Osteocyte (in vitro differentiated cells): ENCODE measurements around the gene EPN3. TPM values are rescaled to one million over a fixed set of nuclear protein-coding genes. Genes with fewer than 3 reads are reported as not detected.

Experiments used
- DNase-seq: peaks from one replicate; pipeline ENCODE4 v3.0.0; 2021; ENCODE audit warnings: mixed read lengths; ENCODE audit not compliant: unreplicated experiment; ENCODE audit errors: extremely low spot score
- H3K27ac Mint-ChIP-seq: one replicate; pipeline ENCODE4 v1.8.0; 2021; ENCODE audit warnings: mild to moderate bottlenecking, mixed read lengths; ENCODE audit not compliant: unreplicated experiment
- H3K27me3 Mint-ChIP-seq: one replicate; pipeline ENCODE4 v1.8.0; 2021; ENCODE audit warnings: mixed read lengths; ENCODE audit not compliant: unreplicated experiment
- H3K36me3 Mint-ChIP-seq: one replicate; pipeline ENCODE4 v1.8.0; 2021; ENCODE audit warnings: mixed read lengths; ENCODE audit not compliant: unreplicated experiment
- H3K4me1 Mint-ChIP-seq: one replicate; pipeline ENCODE4 v1.8.0; 2021; ENCODE audit warnings: mixed read lengths; ENCODE audit not compliant: unreplicated experiment
- H3K4me3 Mint-ChIP-seq: one replicate; pipeline ENCODE4 v1.8.0; 2021; ENCODE audit warnings: mild to moderate bottlenecking, moderate library complexity, mixed read lengths; ENCODE audit not compliant: unreplicated experiment
- H3K9me3 Mint-ChIP-seq: one replicate; pipeline ENCODE4 v1.8.0; 2021; ENCODE audit warnings: mixed read lengths; ENCODE audit not compliant: unreplicated experiment
- total RNA-seq: library from RNA; stranded (reverse); gene quantifications from 2 replicates; pipeline ENCODE4 v1.2.1, GENCODE V29; 2021
- TF ChIP-seq, protein P1 (sequence below): fragments of 200-600 bp; sonication (generic); IDR thresholded peaks from 2 replicates; pipeline ENCODE4 v1.5.0; 2021; ENCODE audit warnings: antibody characterized with exemption, mild to moderate bottlenecking, moderate library complexity

EPN3 gene
- total RNA-seq, 1 donor from 2014 or later = not detected

DNA sequence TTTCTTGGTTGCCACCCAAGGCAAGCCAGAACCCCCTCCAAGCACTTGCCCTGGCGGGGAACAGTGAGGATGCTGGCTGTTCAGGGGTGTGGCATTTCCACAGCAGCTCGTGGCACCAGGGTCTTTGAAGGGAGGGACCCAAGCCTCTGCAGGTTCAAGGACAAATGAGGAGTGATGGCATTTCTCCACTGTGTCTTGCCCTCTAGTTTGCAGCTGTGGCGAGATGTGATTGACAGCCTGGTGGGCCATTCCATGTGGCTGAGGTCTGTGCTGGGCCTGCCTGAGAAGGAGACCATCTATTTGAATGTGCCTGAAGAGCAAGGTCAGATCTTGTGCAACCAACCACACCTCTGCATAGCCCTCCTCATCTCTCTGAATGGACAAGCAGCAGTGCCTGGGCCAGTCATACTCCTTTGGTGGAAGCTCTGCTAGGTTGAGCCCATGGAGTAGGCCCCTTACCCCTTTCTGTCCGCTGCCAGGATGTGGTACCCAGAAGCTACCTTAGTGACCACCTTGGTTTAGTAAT, 4.5 kb upstream of the EPN3 start:
- no peaks in the 10 kb centered on the region for H3K36me3 Mint-ChIP-seq
- TF ChIP-seq, protein P1, sequence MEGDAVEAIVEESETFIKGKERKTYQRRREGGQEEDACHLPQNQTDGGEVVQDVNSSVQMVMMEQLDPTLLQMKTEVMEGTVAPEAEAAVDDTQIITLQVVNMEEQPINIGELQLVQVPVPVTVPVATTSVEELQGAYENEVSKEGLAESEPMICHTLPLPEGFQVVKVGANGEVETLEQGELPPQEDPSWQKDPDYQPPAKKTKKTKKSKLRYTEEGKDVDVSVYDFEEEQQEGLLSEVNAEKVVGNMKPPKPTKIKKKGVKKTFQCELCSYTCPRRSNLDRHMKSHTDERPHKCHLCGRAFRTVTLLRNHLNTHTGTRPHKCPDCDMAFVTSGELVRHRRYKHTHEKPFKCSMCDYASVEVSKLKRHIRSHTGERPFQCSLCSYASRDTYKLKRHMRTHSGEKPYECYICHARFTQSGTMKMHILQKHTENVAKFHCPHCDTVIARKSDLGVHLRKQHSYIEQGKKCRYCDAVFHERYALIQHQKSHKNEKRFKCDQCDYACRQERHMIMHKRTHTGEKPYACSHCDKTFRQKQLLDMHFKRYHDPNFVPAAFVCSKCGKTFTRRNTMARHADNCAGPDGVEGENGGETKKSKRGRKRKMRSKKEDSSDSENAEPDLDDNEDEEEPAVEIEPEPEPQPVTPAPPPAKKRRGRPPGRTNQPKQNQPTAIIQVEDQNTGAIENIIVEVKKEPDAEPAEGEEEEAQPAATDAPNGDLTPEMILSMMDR = no peak
- peaks cover 2% of the 10 kb centered on the region for H3K4me1 Mint-ChIP-seq

DNA sequence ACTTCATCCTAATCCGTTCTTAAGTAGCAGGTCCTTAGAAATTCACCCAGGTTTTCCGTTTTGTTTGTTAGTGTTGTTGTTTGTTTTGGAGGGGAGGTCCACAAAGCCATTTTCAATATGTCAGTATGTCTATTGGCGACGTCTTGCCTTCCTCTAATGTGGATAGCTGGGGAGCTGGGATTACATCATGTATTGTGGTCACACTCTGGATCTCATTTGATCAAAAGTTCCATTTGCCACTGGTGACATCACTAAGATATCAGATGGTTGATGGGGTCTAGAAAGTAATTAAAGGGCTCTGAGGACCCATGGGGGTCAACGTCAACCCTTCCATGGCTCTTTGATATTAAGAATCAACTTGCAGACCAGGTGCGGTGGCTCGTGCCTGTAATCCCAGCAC, 2.7 kb upstream of the EPN3 start:
- Mint-ChIP-seq H3K27me3 (peaks cover 44% of the 10 kb centered on the region), H3K9me3 (no peaks in the 10 kb centered on the region), H3K36me3 (no peaks in the 10 kb centered on the region), H3K4me3 (no peak overlapping the region), H3K27ac (no peak overlapping the region), H3K4me1 (peaks cover 12% of the 10 kb centered on the region)
- TF ChIP-seq, protein P1 = no peak
- no peak for DNase-seq

More for the DNA sequence above, 4.5 kb upstream of the EPN3 start:
- Mint-ChIP-seq H3K4me3 (no peak overlapping the region), H3K9me3 (no peaks in the 10 kb centered on the region), H3K27me3 (peaks cover 35% of the 10 kb centered on the region), H3K27ac (no peak overlapping the region)
- no peak for DNase-seq

DNA sequence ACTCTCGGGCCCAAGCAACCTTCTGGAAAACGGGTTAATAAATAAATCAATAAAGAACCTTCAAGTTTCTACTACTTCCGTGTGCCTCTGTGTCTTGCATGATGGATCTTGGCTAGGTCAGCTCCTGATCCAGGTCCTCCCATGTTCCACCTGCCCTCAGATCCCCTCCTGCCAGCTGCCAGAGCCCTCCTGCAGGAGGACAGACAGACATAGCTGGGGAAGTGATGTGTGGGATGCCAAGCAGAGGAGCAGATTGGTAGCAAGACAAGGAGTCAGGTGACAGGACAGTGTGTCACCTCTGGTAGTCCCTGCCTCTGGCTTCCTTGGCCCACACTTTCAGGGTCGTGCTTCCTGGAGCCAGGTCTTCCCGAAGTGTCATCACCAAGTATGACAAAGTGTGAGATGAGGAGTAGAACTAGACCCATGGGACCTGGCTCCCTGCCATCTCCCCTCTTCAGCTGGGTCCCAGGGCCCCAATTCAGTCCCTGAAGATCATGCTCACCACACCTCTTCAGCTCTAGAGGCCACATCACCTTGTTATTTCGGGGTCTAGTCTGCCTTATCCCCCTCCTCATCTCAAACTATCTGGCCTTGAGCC, 1.0 kb upstream of the EPN3 start:
- Mint-ChIP-seq H3K27me3 (peaks cover 44% of the 10 kb centered on the region), H3K4me3 (no peak overlapping the region), H3K27ac (no peak overlapping the region), H3K9me3 (no peaks in the 10 kb centered on the region), H3K4me1 (peaks cover 12% of the 10 kb centered on the region), H3K36me3 (no peaks in the 10 kb centered on the region)
- TF ChIP-seq, protein P1 = no peak
- DNase-seq = no peak

DNA sequence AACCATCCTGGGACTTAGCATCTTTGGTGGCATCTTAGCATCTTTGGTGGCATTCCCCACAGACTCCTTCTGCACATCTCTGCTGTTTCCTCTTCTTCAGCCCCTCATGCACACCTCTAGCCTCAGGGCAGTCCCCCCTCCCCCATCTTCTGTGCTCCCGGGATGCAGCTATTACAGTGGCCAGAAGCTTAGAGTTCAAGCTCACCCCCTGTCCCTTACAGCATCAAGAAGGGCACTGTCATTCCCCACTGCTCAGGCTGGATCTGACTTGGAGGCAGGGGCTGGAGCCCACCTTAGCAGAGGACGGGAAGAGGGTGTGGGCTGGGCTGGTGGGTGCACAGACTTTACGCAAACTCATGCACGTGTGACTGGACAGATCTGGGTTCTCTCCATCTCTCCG, 650 bp downstream of the EPN3 start:
- no peaks in the 10 kb centered on the region for H3K9me3 Mint-ChIP-seq
- TF ChIP-seq, protein P1 = no peak
- no peaks in the 10 kb centered on the region for H3K36me3 Mint-ChIP-seq
- peaks cover 12% of the 10 kb centered on the region for H3K4me1 Mint-ChIP-seq
- H3K27me3 Mint-ChIP-seq = peaks cover 44% of the 10 kb centered on the region
- no peak overlapping the region for H3K4me3 Mint-ChIP-seq
- DNase-seq = no peak
- no peak overlapping the region for H3K27ac Mint-ChIP-seq

DNA sequence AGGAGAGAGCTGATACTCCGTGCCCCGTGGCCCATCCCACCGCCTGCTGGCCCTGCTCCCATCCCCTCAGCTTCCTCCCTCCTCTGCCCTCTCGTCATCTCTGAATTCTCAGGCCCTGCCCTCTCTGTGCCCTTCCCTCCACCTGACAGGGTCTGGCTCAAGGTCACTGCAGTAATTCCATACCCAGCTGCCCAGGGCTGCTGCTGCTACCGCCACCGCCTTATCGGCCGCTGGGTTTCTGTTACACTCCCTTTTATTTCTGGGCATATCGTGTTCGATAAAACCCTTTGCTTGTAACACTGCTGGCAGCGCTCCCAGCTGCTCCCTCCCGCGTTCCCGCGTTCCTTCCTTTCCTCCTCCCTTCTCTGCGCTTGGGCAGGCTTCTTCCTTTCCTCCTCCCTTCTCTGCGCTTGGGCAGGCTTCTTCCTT, 1.2 kb downstream of the EPN3 start:
- H3K4me3 Mint-ChIP-seq = no peak overlapping the region
- peaks cover 12% of the 10 kb centered on the region for H3K4me1 Mint-ChIP-seq
- no peak for DNase-seq
- peaks cover 44% of the 10 kb centered on the region for H3K27me3 Mint-ChIP-seq
- H3K9me3 Mint-ChIP-seq = no peaks in the 10 kb centered on the region
- H3K27ac Mint-ChIP-seq = no peak overlapping the region
- TF ChIP-seq, protein P1 = no peak
- no peaks in the 10 kb centered on the region for H3K36me3 Mint-ChIP-seq
